ENCODE data around the gene MMEL1.
"Not testable (repeated sequence)": the region's sequence is repeated elsewhere in the genome, so short reads cannot be mapped to it uniquely, and the experiment has no call there.

The MMEL1 gene

DNA sequence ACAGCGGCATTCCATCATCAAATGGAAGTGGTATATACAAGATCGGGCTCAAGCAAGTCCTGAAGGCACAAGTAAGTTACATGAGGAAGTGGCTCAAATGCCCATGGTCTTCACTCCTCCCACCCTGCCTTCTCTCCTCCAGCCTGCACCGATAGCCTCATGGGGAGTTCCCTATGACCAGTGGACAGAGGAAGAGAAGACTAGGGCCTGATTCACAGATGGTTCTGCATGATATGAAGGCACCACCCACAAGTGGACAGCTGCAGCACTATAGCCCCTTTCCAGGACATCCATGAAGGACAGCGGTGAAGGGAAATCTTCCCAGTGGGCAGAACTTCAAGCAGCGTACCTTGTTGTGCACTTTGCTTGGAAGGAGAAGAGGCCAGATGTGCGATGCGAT is 7.1 kb downstream of the MMEL1 start:
- not testable (repeated sequence) for DNase-seq

DNA sequence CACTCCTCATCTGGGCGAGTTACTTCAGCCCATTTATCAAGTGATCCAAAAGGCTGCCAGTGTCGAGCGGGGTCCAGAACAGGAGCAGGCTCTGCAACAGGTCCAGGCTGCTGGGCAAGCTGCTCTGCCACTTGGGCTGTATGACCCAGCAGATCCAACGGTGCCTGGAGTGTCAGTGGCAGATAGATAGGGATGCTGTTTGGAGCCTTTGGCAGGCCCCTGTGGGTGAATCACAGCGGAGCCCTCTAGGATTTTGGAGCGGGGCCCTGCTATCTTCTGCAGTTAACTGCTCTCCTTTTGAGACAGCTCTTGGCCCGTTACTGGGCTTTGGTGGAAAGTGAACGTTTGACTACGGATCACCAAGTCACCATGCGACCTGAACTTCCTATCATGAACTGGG is 7.5 kb downstream of the MMEL1 start:
- no peak for DNase-seq

DNA sequence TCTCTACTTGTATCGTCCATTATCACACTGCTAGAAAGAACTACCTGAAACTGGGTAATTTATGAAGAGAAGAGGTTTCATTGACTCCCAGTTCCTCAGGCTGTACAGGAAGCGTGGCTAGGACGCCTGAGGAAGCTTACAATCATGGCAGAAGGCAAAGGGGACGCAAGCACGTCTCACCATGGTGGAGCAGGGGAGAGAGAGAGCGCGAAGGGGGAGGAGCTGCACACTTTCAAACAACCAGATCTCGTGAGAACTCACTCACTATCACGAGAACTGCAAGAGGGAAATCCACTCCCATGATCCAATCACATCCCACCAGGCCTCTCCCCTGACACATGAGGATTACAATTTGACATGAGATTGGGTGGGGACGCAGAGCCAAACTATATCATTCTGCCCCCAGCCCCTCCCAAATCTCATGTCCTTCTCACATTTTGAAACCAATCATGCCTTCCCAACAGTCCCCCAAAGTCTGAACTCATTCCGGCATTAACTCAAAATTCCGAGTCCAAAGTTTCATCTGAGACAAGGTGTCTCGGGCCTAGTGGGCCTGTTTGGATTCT is 8.0 kb downstream of the MMEL1 start:
- no peak for DNase-seq

DNA sequence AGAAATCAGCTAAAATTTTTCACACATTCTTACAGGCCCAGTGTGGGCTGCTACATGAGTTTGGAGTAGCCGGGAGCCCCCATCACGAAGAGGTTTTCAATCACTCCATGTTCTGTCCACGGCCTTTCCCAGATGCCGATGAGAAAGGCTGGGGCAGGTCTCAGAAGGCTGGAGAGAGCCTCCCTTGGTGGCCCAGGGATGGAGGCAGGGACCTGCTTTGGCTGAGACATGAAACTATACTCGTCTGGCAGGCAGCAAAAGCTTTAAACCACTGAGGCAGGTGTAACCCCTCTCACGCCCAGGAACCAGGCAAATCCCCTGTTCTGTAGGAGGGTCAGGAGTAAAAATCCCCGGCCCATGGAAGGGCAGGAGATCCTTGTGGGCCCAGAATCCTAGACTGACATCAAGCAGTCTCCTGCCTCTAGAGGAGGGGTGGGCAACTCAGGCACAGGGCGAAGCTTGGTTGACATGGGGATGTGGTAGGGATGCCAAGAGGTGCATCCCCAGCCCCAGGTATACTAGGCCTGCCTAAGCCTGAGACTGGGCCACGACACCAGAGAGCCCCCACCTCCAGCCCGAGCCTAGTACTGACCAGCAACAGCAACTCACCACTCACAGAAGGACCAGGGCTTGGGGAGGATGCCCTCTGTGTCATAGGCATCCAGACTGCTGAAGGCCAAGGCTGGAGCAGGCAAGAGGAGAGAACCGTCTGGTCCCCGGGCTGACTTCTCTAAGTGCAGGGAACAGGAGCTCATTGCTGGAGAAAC is 9.1 kb downstream of the MMEL1 start:
- peak; percentile 53 for DNase-seq

DNA sequence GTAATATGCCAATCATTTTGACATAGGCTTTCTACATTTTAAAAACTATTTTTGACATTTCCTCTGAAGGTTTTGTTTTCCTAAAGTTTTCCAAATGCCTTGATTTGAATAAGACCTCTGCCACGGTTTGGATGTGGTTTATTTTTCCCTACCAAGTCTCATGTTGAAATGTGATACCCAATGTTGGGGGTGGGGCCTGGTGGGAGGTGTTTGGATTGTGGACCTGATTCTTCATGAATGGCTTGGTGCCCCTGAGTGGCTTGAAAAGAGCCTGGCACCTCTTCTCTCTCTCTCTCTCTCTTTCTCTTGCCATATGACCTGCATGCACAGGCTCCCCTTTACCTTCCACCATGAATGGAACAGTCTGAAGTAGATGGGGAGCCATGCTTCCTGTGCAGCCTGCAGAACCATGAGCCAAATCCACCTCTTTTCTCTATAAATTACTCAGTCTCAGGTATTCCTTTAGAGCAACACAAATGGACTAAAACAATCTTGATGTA is 14.8 kb downstream of the MMEL1 start:
- no peak for DNase-seq

DNA sequence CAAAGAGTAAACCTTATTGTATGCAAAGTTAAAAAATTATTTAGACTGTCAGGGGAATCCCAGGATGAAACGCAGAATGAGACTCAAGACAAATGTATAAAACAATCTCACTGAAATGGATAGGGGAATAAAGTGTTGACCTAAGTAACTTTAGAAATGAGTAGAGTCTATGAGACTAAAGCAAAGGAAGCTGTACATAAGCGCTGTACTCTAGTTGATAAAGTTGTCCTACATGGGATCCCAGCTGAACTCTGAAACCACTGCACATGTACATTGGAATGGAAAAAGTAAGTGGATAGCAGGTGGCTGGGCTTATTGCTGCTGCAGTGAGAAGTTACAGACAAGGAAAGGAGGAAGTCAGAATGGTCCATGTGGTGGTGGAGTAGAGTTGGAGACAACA is 18.7 kb downstream of the MMEL1 start:
- DNase-seq = no peak

DNA sequence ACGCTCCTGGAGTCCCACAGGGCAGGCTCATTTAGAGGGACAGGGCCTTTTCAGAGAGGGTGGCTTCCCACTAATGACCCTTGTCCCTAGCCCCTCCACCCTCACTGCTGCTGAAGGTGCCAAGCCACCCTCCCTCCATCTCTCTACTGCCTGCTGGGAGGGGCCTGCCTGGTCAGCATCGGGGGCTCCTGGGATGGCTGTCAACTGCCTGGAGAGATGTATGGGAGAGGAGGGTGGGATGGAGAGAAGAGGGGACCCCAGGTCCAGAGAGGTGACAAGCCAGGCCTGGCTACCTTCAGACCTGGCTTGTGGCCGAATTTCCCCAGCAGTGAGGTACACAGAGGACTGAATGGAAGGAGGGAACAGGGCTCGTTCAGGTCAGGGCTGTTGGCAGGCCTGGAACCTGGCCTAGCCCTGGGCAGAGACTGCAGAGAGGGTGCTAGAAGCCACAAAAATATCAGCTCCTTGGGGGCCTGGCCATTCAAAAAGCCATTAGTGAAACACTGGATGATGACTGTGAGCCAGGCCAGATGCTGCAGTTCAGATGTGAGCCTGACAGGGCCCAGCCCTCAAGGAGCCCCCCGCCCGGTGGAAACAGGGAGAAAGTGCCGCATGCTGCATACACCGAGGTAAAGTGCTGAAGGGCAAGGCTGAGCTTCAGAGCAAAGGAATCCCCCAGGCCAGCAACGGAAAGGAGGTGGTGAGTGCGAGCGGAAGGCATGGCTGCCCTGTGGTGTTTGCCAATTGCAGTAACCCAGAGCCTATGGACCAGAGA is 20.0 kb downstream of the MMEL1 start:
- no peak for DNase-seq

DNA sequence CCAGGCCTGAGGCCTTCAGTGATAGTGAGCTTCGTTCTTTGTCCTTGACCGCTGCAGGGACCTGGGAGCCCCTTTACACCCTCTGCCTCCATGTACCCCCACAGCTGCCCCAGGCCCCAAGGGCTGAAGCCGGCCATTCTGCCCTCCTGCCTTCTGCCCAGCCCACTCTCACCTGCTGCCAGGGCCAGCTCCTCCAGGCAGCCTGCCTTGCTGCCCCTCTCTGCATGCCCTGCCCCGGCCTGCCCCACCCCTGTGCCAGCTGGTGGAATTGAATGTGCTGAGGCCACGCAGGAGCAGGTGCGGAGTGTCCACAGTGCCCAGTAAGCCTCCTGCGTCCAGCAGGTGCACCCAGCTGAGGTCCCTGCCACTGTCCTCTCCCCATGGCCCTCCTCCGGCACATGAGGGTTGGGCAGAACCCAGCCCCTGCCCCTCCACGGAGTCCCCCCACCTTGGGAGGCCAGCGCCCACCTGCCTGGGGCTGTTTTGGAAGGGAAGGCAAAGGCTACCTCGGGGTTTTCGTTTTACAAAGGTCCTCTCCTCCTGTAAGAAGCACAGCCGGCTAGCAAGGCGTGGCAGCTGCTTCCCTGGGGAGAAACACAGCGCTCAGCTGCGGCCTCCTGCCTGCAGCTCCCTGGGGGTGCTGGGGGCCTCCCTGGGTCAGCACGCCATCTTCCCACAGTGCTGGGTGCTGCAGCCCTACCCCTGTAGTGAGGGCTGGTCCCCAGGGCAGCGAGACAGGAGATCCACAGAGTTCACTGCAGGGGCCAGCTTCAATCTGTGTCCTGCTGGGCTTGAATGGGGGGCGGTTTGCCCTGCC is 21.0 kb downstream of the MMEL1 start:
- DNase-seq = no peak

DNA sequence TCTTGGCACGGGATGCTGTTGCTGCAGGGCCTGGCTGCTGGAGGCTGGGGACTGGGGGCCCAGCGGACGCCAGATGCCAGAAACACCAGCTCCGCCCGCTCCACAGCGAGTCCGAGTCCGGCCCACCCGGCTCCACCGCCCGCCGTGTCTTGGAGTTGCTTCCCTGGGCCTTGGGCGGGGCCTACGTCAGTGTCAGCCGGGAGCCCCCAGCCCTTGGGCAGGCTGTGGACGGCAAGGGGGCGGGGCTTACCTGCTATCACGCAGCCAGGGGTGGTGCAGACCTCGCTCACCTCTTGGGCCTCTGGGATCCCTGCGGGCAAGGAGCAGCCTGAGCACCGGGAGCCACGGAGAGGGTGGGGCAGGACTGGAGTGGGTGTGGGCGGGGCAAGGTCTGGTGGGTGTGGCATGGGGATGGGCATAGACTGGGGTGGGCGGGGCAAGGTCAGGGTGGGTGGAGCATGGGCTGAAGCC is 21.8 kb downstream of the MMEL1 start:
- DNase-seq = no peak

DNA sequence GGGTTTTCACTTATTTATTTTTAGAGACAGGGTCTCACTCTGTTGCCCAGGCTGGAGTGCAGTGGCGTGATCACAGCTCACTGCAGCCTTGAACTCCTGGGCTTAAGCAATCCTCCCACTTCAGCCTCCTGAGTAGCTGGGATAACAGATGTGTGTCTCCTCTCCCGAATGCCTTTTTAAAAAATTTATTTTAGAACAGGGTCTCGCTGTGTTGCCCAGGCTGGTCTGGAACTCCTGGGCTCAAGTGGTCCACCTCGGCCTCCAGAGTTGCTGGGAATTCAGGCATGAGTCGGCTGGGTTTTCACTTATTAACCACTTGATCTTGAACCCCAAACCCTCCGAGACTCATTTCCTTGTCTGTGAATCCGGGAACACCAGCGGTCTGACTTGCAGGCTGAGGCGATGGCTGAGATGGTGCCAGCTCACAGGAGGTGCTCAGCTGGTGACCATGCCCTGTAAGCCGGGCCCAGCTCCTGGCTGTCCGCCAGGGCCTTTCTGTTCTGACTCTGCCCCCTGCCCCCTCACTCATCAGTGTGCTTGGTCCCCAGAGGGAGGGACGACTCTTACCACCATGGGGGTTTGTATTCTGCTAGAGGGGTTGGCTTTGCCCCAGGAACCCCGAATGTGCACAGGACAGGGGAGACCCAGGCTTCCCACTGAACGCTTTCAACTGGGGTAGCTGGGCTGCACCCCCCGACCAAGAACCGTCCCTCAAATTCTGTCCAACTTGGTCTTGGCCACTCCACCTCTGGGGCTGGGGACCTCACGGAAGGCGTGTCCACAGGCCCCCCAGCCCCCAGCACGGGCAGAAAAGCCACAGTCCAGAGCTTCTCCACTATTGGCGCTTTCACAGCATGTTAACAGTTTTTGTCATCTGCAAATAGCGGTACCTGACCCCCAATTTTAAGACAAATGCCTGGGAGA is 22.5 kb downstream of the MMEL1 start:
- no peak for DNase-seq

DNA sequence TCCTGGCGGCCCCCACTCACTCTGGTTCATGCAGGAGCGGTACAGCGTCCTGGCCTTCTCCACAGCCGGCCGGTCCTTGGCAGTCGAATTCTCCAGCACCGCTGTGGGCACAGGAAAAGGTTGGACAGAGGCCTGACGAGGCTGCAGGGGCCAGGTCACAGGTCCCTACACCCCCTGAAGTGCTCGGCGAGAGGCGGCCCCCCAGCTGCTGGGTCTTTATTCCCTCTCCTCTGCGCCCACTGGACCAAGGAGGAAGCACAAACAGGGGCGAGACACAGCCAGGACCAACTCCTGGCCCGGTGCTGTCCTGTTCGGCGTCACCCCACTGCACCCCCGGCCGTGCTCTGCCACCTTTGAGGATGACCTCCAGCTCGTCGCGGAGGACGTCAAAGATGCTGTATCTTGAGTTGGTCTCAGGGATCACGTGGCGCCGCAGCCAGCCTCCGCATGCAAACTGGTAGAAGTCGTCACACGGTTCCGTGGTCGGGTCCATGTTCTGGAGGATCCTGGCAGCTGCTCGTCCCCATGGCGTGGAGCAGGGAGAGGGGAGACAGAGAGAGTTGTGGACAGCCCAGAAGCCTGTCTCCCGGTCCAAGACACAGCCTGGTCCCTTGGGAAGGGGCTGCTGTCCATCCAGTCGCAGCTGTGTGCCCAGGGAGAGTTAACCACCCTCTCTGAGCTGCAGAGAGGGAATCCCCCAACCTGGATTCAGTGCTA is 23.3 kb downstream of the MMEL1 start:
- no peak for DNase-seq

DNA sequence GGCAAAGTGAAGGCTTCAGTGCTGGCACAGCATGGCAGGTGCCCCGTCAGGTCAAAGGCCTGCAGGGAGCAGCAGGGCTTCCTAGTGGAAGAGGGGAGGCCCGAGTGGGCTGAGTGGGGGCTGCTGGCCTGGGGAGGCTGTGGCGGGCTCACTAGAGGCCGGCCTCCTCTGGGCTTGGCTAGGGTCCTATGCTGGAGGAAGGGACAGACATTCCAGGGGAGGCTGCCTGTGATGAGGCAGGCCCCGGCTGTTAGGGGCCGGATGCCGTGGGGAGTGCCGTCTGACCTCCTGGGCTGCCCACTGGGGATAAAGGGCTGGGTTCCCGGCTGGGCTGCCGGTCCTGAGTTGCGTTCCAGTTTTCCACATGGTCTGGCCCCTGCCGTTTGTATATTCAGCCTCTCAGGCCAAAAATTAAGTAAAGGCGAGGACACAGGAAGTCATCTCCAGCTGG is 25.1 kb downstream of the MMEL1 start:
- DNase-seq = no peak

DNA sequence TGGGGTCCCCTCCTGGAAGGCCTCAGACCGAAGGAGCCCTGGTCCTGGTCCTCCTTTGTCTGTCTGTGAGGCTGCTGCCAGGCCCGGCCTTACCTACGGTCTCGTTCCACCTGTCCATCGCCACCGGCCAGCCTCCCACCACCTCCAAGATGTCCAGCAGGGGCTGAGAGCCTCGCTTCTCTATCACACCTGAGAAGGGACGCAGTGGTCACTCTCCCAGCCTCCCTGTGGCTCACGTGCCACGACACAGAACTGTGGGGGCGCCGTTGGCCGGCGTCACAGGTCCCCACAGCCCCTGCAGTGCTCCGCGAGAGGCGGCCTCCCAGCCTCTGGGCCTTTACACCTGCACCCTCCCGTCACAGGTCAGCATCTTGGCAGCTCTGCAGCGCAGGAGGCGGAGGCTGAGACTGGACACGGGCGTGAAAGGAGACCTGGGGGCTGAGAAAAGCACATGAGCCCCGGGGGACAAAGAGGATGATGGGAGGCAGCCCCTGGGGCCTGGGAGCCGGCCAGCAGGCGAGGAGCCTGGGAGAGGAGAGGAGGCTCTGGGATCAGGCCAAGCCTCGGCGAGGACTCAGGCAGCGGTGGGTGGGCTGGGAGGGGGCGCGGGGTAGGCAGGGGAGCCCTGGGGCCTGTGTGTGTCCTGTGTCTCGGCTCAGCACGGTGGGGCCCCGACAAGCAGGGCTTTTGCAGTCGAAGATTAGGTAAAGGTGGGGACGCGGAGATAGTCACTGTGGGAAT is 25.8 kb downstream of the MMEL1 start:
- no peak for DNase-seq

DNA sequence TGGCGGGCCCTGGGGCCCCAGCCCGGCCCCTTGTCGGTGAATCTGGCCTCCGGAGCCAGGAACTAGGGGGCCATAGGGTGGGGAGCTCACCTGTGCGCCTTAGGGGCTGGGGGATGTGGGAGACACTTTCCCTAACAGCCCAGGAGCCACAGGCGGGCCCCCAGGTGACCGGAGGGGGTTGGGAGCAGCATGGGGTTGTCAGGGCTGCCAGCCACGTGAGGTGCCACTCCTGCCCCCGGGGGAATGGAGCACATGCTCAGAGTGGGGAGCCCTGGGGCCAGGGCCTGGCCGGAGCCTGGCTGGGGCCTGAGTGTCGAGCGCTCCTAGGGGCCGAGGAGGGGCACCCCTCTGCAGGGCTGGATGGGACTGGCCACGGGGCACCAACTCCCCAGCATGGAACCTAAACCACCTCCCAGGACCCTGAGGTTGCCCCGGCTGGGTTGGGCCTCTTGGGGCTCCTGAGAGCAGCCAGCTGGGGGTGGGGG is 26.4 kb downstream of the MMEL1 start:
- DNase-seq = no peak

DNA sequence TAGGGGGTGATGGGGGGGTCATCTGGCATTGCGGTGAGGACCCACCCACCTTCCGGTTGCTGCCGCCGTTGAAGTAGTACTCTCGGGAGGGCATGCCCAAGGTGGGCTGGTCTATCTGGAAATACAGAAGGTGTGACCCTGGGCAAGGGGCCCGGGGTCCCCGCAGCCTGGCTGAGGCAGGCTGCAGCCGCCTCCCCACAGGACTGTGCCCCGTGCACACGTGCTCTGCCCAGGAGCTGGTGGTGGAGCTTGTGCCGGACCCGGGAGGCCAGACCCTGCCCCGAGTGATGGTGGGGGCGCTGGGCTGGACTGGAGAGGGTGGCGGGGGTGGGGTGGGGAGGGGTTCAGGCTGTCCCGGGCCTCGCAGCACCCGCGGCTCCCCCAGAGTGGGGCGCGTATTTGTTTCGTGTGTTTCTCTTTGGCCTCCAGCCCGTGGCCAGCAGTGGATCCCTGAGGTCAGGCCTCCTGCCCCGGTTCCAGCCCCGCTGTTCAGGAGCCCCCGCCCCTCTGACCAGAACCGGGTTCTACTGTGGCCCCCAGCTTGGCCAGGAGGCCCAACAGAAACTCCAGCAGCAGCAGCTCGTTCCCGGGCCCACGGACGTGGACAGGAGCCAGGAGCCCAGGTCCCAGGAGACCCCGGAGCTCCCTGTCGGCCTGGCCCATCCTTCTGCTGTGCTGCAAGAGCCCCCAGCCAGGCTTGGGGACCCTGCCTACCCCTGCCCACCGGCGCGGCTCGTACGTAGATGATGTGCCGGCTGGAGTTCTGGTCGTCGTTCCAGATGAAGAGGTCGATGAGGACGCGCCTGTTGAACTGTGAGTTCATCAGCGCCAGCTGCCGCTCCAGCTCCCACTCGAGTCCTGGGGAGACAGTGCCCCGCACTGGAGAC is 27.1 kb downstream of the MMEL1 start:
- DNase-seq = no peak

DNA sequence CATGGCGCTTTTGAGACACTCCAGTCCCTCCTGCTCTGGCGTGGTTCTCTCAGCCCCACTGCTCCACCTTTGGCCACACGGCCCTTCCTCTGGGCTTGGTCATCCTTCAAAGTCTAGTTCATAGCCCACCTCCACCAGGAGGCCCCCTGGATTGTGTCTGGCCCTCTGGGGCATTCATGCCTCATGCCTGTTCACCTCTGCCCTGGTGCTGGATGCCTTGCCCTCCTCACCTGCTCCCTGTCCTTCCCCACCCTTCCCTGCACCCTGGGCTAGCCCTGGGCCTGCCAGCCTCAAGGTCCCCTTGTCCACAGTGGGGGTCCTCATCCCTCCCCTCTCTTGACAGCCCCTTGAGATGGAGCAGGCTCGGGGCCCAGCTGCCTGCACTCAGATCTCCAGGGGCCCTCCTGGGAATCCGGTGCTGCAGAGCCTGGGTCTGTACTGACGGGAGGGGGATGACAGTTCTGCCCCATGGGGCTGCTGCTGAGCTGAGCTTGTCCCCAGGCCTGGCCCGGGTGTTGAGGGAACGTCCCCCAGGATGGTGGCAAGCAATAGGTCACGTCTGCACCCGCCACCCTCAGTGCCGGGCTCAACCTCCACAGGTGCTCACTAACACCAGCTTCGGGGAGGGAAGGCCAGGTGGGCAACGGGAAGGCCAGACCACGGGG is 27.8 kb downstream of the MMEL1 start:
- DNase-seq = no peak

DNA sequence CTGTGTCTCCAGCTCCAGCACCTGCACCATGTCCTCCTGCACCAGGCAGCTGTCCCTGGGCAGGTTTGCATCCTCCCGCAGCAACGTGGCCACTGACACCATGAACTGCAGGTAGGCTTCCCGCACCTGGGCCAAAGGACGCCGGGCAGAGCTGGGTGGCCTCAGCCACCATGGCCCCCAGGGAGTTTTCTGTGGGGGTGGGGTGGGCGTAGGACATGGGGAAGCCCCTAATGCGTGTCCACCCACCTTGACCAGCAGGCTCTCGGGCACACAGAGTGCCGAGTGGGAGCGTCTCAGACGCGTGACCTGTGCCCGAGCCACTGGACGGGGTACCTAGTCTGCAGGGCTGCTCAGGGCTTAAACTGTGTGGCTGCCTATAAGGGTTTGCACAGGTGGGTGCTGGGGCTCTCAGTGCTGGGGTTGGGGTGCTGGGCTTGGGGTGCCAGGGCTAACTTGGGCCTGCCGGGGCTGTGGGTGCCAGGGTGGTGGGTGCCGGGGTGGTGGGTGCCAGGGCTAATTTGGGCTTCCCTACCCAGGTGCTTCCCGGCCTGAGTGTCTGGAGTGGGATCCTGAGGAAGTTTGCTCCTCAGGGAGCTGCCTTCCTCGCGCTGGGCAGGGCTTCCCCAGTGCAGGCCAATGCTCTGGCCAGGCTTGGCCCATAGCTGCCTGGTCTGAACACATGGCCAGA is 28.5 kb downstream of the MMEL1 start:
- DNase-seq = no peak
